ENCODE results near the gene NHLRC1.

- TF ChIP-seq EP300 (IDR thresholded peaks at IDR 0.05): no peak
- TF ChIP-seq CTCF (IDR thresholded peaks at IDR 0.05): no peak
- peak in 2 of 3 donors; percentile 11 to 19 for TF ChIP-seq POLR2AphosphoS5 (IDR thresholded peaks at IDR 0.05)
Measured at GRCh38 chr6:18155150-18155863, 32.8 kb upstream of the NHLRC1 start, which contains the start of gene KDM1B.

Data from suprapubic skin (tissue), 4 donors.